ENCODE measurements around the gene ALPG.
"Not testable (repeated sequence)": the region's sequence is repeated elsewhere in the genome, so short reads cannot be mapped to it uniquely, and the experiment has no call there.

ALPG gene

GRCh38 chr2:232420463-232421188 is 14.0 kb downstream of the ALPG start:
- DNase-seq: no peak

GRCh38 chr2:232421189-232421785 is 14.6 kb downstream of the ALPG start:
- no peak for DNase-seq

GRCh38 chr2:232422051-232422450 is 15.4 kb downstream of the ALPG start:
- no peak for DNase-seq

GRCh38 chr2:232422996-232423395 is 16.4 kb downstream of the ALPG start:
- DNase-seq: not testable (repeated sequence)

- DNase-seq: not testable (repeated sequence)
Observed at GRCh38 chr2:232423407-232423806, 16.8 kb downstream of the ALPG start.

- DNase-seq: no peak
Observed at GRCh38 chr2:232431705-232432590, 25.3 kb downstream of the ALPG start.

GRCh38 chr2:232432598-232433184 is 26.0 kb downstream of the ALPG start:
- DNase-seq: no peak

- DNase-seq: peak; percentile 41
Observed at GRCh38 chr2:232433622-232434021, 27.0 kb downstream of the ALPG start.

- no peak for DNase-seq
Observed at GRCh38 chr2:232434091-232434490, 27.4 kb downstream of the ALPG start.

GRCh38 chr2:232434563-232435374 is 28.1 kb downstream of the ALPG start:
- DNase-seq: no peak

GRCh38 chr2:232435375-232435648 is 28.7 kb downstream of the ALPG start:
- no peak for DNase-seq

- no peak for DNase-seq
Observed at GRCh38 chr2:232435805-232436204, 29.2 kb downstream of the ALPG start.

GRCh38 chr2:232436381-232437194 is 29.9 kb downstream of the ALPG start:
- no peak for DNase-seq

GRCh38 chr2:232437195-232437571 is 30.5 kb downstream of the ALPG start:
- DNase-seq: no peak

- no peak for DNase-seq
Observed at GRCh38 chr2:232438091-232438490, 31.4 kb downstream of the ALPG start.

- DNase-seq: no peak
Observed at GRCh38 chr2:232438951-232439757, 32.5 kb downstream of the ALPG start.

GRCh38 chr2:232439758-232440135 is 33.1 kb downstream of the ALPG start:
- DNase-seq: no peak

- peak; percentile 12 for DNase-seq
Observed at GRCh38 chr2:232440220-232441018, 33.8 kb downstream of the ALPG start.

- no peak for DNase-seq
Observed at GRCh38 chr2:232441147-232441651, 34.6 kb downstream of the ALPG start.

- not testable (repeated sequence) for DNase-seq
Observed at GRCh38 chr2:232441922-232442321, 35.3 kb downstream of the ALPG start.

Measured in DMS79 (cell line).